ENCODE measurements around the gene ACTR1A.
"Not testable (repeated sequence)": the region's sequence is repeated elsewhere in the genome, so short reads cannot be mapped to it uniquely, and the experiment has no call there.

Gene ACTR1A

DNA sequence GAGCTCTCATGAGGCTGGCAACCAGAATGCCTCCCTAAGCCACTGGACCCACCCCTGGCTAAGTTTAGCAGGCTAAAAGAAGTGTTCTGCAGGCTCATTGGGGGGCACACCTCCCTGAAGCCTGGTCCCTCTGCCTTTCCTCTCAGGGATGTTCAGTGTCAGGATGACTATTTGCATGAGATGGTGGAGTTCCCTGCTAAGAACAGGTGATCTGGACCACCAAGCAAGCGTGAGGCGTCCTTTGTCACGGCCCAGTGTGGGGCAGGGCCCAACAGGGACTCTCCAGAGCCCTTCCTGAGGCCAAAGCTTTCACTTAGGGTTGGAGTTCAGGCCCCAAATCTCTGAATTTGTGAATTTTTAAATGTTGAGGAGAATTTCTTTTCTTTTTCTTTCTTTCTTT lies 13.2 kb upstream of the ACTR1A start:
- DNase-seq (ENCODE audit: low read depth in 2 of 2) = no peak

DNA sequence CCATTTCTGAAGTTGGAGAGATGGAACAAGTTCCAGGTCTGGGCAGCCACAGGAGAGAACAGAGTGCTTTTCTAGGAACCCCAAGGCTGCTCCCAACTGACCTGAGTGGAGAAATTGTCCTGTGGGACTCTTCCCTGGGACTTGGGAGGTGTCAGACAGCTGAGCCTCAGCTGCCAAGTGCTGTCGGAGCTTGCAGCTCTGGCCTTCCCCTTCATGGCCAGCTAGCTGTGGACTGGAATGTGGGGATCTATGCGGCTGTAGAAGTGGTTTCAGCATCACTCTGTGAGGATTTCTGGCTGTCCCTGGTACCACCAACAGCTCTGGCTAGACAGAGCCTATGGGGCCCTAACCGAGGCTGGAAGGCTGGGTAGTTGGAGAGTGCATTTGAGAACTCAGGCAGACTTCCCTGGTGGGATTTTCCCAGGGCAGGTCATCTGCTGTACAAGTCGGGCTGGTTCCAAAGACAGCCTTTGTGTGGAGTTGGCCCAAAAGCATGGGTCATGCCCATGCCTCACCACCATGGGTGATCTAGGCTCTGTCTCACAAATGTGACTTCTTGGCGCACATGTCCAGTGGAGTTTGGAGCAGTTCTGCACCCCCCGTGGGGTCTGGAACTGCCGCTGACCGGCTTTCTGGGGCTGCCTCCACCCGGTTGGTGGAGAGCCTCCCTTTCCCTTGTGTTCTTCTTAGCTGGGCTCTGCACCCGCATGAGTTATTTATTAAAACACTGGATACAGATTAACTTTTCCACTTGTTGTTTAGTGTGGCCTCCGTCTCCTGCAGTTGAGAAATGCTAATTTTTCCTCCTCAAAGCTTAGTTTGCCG lies 12.2 kb upstream of the ACTR1A start:
- no peak for DNase-seq (ENCODE audit: low read depth in 2 of 2)

DNA sequence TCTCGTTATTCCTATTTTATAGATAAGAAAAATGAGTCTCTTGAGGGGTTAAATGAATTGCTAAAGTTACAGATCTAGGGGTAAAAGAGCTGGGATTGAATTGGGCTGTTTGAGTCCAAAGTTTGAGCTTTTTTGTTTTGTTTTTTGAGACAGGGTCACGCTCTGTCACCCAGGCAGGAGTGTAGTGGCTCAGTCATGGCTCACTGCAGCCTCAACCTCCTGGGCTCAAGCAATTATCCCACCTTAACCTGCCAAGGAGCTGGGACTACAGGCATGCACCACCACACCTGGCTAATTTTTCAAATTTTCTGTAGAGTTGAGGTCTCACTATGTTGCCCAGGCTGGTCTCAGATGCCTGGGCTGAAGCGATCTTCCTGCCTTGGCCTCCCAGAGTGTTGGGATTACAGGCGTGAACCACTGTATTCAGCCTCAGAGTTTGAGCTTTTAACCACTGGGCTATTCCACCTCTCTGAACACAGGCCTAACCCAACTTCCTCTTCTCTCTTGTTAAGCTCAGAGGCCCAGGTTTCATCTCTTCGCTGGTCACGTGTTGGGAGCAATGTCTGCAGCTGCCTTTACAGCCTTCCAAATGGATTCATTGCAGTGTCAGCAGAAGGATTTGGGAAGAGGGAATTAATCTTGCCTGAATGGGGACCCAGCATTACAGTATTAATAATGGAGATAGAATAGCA lies 9.2 kb upstream of the ACTR1A start:
- DNase-seq (ENCODE audit: low read depth in 2 of 2) = no peak

DNA sequence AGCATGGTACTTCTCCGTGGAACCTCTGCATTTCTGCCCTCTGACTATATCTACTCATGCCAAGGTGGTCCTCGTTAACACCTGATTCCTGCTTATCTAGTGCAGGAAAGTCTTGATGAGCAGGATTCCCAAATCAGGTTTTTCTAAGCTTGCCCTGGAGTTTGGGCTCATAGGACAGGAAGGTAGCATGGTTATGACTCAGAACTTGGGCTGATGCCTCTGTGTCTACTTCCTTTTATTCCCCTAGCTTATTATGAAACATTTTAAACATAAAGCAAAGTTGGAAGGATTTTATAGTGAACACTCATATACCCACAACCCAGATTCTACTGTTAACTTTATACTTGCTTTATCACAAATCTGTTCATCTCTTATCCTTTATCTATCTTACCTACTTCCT lies 6.9 kb upstream of the ACTR1A start:
- DNase-seq (ENCODE audit: low read depth in 2 of 2) = no peak

DNA sequence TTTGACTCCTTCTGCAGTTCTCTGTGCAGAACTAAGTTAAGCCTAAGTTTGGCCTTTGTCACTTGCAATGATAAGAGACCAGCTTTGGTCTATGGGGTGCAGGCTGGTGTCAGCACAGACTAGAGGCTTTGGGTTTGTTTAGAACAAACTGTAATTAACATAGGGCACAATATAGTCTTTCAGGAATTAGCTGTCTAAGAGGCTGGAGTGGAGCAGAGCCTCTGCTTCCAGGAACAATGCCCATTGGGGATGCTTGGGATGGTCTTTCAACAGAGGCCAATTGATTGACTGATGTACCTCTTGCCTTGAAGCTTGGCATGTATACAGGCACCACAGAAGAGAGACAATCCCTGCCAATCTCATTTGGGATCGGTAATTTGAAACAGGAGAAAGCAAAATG lies 6.0 kb upstream of the ACTR1A start:
- DNase-seq (ENCODE audit: low read depth in 2 of 2) = no peak

DNA sequence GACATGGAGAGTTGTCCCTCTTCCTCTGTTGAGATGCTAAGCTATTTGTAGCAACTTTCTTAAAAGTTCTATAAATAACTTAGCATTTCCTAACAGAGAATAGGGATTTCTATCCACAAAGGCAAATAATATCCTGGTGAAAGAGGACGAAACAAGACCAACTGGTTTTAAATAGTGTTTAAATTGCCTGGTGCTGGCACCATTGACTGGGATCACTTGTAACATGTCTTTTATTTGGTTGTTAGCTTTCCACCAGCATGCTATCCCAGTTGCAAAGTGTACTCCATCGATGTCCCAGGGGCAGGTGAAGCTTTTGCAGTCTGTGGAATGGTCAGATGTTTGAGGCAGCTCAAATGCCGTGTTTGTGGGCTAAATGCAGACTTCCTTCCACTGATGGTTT lies 5.0 kb upstream of the ACTR1A start:
- DNase-seq (ENCODE audit: low read depth in 2 of 2) = no peak

DNA sequence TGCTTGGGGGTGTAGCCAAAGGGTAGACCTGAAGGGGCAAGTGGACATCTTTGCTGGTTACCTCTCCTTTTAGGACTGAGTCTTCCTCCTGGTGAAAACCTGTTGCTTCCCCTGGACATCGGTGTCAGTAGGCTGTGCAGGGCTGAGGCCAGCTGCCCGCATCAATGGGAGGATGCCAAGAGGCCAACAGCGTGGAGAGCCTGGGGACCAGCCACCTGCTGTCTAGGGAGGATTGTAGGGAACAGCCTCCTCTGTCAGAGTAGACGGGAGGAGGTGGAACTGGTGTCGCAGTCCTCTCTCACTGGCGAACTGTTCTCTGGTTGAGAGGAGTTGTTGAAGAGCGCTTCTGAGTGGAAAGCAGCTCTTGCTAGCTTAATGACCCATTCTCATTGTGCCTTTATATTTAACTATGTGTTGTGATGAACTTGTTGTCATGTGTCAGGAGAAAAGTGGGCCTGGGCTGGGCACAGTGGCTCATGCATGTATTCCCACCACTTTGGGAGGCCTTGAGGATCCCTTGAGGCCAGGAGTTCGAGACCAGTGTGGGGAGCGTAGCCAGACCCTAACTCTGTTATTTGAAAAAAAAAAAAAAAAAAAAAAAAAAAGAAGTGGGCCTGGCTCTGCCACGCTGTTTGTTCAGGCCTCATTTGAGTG lies 3.1 kb upstream of the ACTR1A start:
- no peak for DNase-seq (ENCODE audit: low read depth in 2 of 2)

DNA sequence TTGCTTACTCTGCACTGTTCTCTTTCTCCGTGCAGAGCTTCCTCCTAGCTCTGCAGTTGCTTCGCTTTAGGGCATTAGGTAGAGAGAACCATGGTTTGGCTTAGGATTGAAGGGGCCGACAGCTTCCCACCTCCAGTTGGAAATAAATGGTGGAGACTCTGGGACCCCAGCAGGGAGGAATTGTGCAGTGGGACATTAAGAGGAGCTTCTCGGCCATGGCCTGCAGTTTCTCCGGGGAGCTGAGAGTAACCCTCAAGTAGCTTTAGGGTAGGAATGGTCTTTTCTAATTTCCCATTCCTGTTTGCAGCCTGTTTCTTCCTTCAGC lies 2.4 kb upstream of the ACTR1A start:
- DNase-seq (ENCODE audit: low read depth in 2 of 2) = no peak

DNA sequence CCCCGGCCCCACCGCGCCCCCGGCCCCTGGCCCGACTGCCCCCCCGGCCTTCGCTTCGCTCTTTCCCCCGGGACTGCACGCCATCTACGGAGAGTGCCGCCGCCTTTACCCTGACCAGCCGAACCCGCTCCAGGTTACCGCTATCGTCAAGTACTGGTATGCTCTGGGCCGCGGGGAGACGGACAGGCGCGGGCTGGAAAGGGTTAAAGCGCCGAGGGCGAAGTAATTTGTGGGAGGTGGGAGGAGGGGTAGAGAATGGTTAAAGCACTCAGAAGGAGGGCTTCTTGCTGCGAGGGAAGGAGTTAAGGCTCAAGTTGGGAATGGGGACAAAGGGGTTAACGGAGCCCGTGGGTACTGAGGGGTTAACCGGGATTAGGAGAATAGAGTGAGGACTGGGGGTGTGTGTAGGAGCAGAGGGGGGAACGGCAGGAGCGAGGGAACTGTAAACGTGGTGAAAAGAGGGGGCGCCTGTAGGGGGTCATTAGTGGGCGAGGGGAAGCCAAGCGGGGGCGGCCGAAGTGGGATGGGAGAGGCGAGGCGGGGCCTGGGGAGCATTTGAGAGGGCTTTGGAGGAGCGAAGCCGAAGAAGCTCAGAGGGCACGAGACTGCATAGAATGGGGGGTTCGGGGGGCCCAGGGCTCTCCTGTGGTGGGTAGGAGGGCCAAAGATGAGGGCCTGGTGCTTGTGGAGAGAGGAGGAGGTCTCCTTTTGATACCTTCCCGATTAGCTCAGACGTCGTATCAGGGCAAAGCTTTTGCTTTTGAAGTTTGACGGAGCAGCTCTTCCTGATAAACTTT lies 1.9 kb upstream of the ACTR1A start:
- DNase-seq (ENCODE audit: low read depth in 2 of 2) = peak in 1 of 2 donors; percentile 17

DNA sequence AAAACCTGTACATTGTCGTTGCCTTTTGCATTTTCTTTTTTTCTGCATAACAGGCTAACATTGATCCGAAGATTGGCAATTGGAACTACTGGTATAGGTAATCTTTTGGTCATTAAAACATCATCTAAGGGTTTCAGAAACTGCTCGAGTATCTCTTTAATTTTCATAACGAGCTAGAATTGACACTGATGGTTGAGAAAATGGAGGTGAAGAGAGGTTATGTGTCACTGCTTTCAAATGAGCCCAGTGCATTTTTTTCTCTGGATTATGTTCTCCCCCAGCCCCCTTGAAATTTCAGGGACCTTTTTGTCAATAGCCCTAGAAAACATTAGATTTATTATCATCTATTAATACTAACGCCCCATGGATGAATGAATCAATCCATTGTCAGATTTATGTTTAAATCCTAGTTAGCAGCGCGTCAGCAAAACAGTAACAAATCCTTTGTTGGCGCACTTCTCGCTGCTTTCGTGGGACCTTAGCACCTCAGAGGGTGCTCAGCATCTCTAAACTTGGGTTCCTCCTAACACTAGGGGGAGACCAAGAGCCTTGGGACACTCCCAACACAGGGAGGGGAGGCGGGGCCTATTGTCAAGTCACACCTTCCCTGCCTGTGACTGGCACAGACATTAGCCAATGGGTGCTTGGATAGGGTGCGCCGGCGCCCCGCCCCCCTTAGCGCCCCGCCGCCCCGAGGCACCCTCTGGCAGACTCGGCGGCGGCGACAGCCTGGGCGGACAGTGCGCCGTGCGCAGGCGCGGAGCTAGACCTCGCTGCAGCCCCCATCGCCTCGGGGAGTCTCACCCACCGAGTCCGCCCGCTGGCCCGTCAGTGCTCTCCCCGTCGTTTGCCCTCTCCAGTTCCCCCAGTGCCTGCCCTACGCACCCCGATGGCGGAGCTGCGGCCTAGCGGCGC lies 1.0 kb upstream of the ACTR1A start, which contains the start of gene SUFU:
Gene SUFU (plus strand): TSS at position 709 of the 915 bp plus-strand sequence. CDS start 181 bp downstream, at position 890.
- peak; percentile 95 to 98 for DNase-seq (ENCODE audit: low read depth in 2 of 2)

DNA sequence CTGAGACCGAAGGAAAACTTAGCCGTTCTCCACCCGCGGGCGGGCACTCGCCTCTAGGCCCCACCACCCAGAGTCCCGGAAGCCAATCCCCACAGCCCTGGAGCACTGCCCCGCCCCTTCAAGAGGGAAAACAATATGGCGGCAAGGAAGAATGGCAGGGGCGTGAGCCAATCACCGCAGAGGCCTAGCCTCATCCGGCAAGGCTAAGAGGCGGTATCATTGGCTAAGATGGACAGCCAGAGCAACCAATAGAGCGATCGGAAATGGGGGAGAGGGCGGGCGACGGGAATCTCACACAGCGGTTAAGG lies 529 bp downstream of the ACTR1A start:
- peak; percentile 97 to 98 for DNase-seq (ENCODE audit: low read depth in 2 of 2)

DNA sequence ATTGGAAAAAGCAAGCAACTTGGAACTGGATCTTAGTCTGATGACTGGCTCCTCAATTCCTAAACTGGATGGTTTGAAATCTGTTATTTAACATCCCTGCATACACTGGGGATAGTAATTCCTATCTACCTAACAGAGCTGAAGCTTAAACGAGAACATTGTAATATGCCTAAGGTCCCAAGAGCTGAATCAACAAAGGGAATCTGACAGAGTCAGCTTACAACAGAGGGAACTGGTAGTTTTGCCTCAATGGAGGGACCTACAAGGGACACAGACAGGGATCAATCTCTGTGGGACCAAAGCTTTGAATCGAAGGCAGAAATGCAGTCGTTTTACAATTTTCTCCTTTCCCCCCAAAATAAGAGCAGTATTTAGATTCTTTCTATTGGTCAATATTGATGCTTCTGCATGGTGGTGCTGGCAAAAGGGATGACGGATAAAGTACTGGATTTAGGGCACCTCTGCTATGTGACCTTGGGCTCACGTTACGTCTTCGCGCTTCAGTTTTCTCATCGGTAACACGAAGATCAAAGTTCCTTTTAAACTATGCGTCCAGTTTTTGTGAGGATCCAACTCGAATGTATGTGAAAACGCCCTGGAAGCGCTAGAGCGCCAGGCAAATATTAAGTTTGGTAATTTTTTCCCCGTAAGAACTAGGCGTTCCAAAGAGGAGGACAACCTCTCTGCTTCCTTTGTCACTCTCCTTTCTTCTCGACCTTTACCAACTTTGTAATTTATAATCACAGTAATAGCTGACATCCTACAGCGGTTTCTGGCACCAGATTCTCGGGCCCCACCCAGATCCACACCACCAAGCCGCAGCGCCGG lies 1.1 kb downstream of the ACTR1A start:
- no peak for DNase-seq (ENCODE audit: low read depth in 2 of 2)

DNA sequence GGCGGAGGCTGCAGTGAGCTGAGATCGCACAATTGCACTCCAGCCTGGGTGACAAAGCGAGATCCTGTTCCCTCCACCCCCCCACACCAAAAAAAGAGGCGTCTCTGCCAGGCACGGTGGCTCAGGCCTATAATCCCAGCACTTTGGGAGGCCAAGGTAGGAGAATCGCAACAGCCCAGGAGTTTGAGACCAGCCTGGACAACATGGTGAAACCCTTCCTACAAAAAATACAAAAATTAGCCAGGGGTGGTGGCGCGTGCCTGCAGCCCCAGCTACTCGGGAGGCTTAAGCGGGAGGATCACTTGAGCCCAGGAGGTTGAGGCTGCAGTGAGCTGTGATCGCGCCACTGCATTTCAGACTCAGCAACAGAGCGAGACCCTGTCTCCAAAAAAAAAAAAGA lies 1.8 kb downstream of the ACTR1A start:
- not testable (repeated sequence) for DNase-seq (ENCODE audit: low read depth in 2 of 2)

DNA sequence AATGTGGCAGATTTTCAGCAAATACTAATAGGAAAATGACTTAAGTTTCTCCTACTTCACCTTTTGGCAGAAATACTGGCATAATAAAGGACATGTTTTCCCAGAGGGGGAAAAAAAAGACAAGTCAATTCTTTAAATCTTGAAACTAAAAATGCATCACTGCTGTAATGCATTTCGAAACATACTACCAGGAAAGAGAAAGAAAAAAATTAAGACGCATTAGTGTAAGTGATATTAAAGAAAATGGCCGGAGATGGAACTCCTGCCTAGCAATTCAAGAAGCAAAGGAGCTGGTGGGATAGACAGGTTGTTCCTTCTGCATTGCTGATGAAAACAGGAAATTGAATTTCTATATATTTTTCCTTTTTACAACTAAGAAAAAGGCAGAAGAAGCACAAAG lies 3.2 kb downstream of the ACTR1A start:
- no peak for DNase-seq (ENCODE audit: low read depth in 2 of 2)

DNA sequence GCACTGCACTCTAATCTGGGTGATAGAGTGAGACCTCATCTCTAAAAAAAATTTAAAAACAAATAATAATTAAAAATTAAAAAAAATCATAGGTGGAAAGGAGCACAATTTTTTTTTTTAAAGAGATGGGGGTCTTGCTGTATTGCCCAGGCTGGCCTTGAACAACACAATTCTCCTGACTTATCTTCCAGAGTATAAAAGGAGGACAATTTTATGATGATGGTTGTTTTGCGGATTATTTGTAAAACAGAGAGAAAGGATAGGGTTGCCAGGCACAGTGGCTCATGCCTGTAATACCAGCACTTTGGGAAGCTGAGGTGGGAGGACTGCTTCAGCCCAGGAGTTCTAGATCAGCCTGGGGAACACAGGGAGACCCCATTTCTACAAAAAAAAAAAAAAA lies 5.0 kb downstream of the ACTR1A start:
- no peak for DNase-seq (ENCODE audit: low read depth in 2 of 2)

DNA sequence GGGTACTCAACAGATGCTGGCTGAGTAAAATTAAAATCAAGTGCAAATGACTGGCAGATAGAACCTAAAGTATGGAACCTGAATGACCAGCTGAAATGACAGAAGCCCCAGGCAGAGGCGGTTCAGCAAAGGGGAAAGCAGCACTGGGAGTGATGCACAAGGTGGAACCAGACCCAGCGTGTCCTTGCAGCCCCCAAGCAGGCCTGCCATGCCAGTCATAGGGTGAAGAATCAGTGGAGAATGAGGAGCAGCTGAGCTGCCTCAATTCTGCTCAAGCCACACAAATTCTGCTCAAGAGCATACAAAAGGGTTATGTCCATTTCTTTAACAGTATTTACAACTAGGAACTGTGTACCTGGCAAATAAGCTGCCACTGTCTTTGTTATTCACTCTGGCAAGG lies 8.7 kb downstream of the ACTR1A start:
- DNase-seq (ENCODE audit: low read depth in 2 of 2) = no peak

DNA sequence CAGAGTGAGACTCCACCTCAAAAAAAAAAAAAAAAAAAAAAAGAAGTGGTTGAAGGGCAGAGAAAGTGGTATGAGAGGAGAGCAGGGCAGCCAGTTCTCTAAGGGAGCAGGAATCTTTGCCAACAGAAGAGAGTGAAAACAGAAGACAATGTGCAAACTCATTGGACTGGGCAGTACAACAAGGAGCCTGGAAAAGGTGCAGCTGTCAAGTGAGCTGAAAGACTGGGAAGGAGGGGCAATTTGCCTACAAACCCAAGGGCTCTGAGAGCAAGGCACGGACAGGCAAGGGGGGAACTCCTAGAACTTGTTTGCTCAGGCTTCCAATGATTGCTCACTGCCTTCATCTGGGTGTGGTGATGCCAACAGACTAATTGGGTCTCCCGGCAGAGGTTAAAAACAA lies 9.5 kb downstream of the ACTR1A start:
- DNase-seq (ENCODE audit: low read depth in 2 of 2) = no peak

DNA sequence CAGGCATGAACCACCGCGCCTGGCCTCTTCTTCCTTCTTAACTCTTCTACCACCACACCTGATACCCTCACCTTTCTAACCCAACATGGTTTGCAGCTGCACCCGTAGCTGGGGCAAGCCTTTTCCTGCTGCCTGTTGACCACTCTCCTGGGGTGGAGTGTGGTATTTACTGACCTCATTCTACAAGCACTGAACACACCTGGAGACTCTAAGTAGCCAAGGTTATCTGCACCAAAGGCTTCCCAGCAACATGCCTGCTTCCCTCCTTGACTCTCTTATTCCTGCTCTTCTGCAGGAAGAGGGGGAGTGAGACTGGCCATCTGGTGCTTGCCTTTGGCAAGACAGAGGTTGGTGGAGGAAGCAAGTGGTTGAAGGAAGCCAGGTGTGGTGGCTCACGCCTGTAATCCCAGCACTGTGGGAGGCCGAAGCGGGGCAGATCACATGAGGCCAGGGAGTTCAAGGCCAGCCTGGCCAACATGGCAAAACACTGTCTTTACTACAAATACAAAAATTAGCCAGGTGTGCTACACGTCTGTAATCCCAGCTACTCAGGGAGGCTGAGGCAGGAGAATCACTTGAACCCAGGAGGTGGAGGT lies 10.1 kb downstream of the ACTR1A start:
- DNase-seq (ENCODE audit: low read depth in 2 of 2) = no peak

DNA sequence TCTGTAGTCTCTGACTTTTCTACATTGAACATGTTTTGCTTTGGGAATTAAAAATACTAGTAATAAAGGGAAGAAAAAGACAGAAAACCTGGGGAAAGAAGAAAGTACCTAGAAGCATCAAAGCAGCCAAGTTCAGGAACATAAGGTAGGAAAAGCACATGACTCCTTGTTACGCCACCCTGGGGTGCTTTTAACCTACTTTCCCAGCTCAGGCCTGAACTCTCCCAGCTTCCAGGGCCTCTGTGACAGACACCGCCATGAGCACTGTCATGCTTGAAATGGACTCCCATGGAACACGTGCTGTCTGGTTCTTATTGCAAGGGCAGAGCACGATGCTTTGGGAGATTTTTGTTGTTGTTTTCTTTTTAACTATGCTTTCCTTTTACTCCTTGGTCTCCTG lies 11.4 kb downstream of the ACTR1A start:
- DNase-seq (ENCODE audit: low read depth in 2 of 2) = no peak

All from stimulated activated CD8-positive, alpha-beta memory T cell treated with anti-CD3 and anti-CD28 coated beads, Interleukin-7, amount 100 ng/mL, for 4 hours (primary cell).